AG10803 (cell line): Measurements from ENCODE around the gene CHP1.
"Not testable (repeated sequence)": the region's sequence is repeated elsewhere in the genome, so short reads cannot be mapped to it uniquely, and the experiment has no call there.

Source experiments
- DNase-seq: peaks from one replicate; pipeline ENCODE4 v3.0.0; 2010; ENCODE audit warnings: low read depth
- H3K4me3 ChIP-seq: 2 replicates; pipeline ENCODE4 v1.5.1; 2011; ENCODE audit warnings: mild to moderate bottlenecking, low read length, control low read depth
- TF ChIP-seq, protein P1 (sequence below): conservative IDR thresholded peaks from 2 replicates; pipeline ENCODE4 v1.5.1; 2011; ENCODE audit warnings: mild to moderate bottlenecking, low read length, control low read depth, inconsistent platforms

Gene CHP1

DNA sequence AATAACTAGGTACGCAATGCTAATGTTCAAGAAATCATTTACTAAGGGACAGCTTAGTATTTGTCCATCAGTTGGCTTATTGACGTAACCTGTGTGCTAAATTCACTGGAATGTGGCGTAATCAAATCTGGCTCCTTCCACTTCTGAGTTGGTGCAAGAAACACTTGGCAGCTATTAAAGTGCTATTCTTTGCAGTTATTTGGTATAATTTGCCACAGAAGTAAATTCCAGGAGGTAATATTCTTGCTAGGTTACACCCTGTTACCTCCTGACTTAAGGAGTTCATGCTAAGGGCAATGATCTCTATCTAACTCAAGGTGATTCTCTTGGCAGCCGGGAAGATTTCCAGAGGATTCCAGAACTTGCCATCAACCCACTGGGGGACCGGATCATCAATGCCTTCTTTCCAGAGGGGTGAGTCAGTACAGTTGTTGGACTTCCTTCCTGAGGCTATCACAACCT, 25.5 kb downstream of the CHP1 start:
- H3K4me3 ChIP-seq: no peak overlapping the region
- TF ChIP-seq, protein P1, sequence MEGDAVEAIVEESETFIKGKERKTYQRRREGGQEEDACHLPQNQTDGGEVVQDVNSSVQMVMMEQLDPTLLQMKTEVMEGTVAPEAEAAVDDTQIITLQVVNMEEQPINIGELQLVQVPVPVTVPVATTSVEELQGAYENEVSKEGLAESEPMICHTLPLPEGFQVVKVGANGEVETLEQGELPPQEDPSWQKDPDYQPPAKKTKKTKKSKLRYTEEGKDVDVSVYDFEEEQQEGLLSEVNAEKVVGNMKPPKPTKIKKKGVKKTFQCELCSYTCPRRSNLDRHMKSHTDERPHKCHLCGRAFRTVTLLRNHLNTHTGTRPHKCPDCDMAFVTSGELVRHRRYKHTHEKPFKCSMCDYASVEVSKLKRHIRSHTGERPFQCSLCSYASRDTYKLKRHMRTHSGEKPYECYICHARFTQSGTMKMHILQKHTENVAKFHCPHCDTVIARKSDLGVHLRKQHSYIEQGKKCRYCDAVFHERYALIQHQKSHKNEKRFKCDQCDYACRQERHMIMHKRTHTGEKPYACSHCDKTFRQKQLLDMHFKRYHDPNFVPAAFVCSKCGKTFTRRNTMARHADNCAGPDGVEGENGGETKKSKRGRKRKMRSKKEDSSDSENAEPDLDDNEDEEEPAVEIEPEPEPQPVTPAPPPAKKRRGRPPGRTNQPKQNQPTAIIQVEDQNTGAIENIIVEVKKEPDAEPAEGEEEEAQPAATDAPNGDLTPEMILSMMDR: no peak
- DNase-seq: peak; percentile 35

DNA sequence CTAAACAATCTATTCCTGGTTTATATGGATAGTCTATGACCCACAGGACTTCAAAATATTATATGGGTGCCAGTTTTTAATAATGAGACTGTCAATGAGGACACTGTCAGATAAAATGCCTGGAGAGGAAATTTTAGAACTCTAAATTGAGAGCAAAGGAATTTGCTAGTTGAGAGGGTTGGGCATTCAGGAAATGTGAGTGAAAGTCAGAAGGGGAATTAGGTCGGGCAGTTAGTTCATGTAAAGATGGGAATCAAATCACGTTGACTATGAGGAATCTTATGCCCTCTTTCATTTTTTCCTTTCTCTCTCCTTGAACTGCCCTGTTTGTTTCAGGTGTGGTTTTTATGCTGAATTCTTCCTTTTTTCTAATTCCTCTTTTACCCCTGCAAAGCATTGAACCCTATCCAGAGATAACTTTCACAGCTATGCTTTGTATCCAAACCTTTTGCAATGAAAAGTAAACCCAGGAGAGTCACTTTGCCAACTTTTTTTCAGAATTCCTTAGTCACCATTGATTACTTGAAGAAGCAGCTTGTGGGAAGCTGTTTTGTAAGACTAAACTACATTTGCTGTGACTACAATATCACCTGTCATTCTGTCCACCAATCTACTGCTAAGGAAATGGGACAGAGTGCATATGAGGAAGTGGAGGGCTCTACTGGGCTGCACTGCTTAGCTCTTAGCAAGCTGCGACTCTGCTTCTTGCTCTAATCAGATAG, 27.8 kb downstream of the CHP1 start:
- TF ChIP-seq, protein P1: no peak
- peak; percentile 50 for DNase-seq
- H3K4me3 ChIP-seq: no peak overlapping the region

DNA sequence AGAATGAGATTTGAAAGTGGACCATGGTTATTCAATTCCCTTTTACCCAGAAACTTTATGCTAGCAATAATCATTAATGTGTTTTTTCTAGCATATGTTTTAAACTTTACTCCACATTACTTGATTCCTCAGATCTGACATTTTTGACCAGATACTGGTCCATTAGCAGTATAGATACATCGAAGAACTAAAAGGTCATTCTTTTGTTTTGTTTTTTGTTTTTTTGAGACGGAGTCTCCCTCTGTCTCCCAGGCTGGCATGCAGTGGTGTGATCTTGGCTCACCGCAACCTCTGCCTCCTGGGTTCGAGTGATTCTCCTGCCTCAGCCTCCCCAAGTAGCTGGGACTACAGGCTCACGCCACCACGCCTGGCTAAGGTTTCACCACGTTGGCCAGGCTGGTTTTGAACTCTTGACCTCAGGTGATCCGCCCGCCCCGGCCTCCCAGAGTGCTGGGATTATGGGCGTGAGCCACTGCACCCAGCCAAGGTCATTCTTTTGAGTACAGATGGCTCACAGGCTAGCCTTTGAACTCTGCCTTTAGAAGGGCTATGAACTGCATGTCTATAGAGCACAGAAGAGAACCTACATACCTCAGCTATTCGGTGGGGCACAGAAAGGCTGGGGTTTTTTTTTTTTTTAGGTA, 28.6 kb downstream of the CHP1 start:
- H3K4me3 ChIP-seq: no peak overlapping the region
- TF ChIP-seq, protein P1: no peak
- DNase-seq: no peak

DNA sequence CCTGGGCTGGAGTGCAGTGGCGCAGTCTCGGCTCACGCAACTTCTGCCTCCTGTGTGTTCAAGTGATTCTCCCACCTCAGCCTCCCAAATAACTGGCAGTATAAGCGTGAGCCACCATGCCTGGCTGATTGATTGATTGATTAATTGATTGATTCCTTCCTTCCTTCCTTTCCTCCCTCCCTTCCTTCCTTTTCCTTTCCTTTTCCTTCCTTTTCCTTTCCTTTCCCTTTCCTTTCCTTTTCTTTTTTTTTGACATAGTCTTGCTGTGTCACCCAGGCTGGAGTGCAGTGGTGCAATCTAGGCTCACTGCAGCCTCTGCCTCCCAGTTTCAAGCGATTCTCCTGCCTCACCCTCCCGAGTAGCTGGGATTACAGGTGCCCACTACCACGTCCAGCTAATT, 29.9 kb downstream of the CHP1 start:
- H3K4me3 ChIP-seq, DNase-seq: not testable (repeated sequence)

DNA sequence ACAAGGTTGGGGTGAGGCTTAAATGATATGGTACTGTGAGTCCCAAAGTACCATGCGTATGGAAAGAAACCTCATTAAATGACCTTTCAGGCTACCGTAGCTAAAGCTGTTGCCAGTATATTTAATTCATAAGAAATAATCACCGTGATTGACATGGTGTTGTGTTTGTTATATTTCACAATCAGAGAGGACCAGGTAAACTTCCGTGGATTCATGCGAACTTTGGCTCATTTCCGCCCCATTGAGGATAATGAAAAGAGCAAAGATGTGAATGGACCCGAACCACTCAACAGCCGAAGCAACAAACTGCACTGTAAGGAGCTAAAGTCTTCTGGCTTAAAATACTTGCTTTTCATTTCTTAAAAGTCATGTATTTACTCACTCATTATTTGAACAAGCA, 31.5 kb downstream of the CHP1 start:
- H3K4me3 ChIP-seq: no peak overlapping the region
- no peak for DNase-seq
- TF ChIP-seq, protein P1: no peak

DNA sequence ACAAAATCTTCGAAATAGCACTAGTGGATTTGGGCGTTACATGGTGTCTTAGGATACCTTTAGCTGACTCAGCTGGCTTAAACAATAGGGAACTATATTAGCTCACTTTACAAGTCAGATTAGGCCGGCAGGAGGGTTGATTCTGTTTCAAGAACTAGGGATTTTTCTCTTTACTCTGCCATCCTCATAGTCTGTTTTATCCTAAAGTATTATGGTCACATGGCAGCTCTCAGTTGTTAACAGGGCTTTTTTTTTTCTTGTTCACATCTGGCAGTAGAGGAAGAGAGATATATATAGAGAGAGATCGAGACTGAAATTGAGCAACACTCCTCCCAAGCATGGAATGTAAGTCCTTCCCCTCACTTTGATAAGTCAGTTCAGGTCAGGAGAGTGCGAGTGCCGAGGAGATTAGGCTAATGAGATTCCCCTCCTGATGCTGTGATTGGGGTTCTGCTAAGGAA, 32.9 kb downstream of the CHP1 start:
- peak; percentile 55 for DNase-seq
- TF ChIP-seq, protein P1: no peak

DNA sequence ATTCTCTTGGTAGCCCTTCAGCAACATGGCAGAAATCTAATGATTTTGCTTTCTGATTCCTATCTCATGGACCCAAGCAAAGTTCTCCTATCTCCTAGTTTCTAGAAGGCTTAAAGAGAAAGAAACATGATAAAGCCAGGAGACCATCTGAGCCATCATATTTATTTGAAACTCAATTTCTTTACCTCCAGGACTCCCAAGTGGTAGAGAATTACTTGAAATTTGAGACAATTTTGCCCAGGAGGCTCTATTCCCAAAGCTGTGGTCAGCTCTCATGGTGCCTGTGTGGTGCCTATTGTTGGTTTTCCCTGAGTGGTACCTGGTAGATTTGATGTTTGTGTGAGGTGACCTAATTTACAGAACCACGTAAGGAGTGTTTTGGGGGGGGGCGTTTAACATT, 38.8 kb downstream of the CHP1 start:
- TF ChIP-seq, protein P1: no peak
- no peak for DNase-seq

More for the DNA sequence above, 32.9 kb downstream of the CHP1 start:
- no peak overlapping the region for H3K4me3 ChIP-seq

More for the DNA sequence above, 38.8 kb downstream of the CHP1 start:
- no peak overlapping the region for H3K4me3 ChIP-seq
